SJSA1 (cell line): Measurements from ENCODE around the gene CNTN6. TPM values are rescaled to one million over a fixed set of nuclear protein-coding genes. Genes with fewer than 3 reads are reported as not detected.

Experiments
- DNase-seq, 2 experiments: peaks; one replicate each; pipeline ENCODE4 v3.0.0-alpha.2; 2015 to 2020; ENCODE audit warnings: low spot score in 2 of 2, low read depth in 1 of 2
- H3K27ac ChIP-seq: fragments of 250-450 bp; sonication (Bioruptor Pico); 2 replicates; pipeline ENCODE4 v1.5.1; 2020; ENCODE audit warnings: mild to moderate bottlenecking, moderate library complexity
- H3K27me3 ChIP-seq: fragments of 250-450 bp; sonication (Bioruptor Pico); replicated peaks from 2 replicates; pipeline ENCODE4 v1.5.1; 2020; ENCODE audit warnings: mild to moderate bottlenecking, moderate library complexity
- H3K36me3 ChIP-seq: fragments of 250-450 bp; sonication (Bioruptor Pico); 2 replicates; pipeline ENCODE4 v1.5.1; 2020; ENCODE audit warnings: mild to moderate bottlenecking
- H3K4me1 ChIP-seq: fragments of 250-450 bp; sonication (Bioruptor Pico); replicated peaks from 2 replicates; pipeline ENCODE4 v1.6.1; 2021; ENCODE audit warnings: mild to moderate bottlenecking
- H3K4me3 ChIP-seq: fragments of 250-450 bp; sonication (Bioruptor Pico); 2 replicates; pipeline ENCODE4 v1.5.1; 2020; ENCODE audit warnings: mild to moderate bottlenecking
- H3K9me3 ChIP-seq: fragments of 250-450 bp; sonication (Bioruptor Pico); replicated peaks from 2 replicates; pipeline ENCODE4 v1.5.1; 2020; ENCODE audit warnings: mild to moderate bottlenecking
- total RNA-seq: library from RNA; depleted of rRNA; stranded (reverse); fragments of >200 nt; shearing (Covaris generic); gene quantifications from 2 replicates; pipeline ENCODE4 v1.2.3, GENCODE V29; 2014

Gene CNTN6
- total RNA-seq, 1 experiment from 2014 or later: not detected

GRCh38 chr3:1117843-1118473 lies 25.1 kb downstream of the CNTN6 start:
- Histone ChIP-seq H3K4me1 (no peaks in the 10 kb centered on the region), H3K27ac (no peak overlapping the region), H3K4me3 (no peak overlapping the region), H3K36me3 (no peaks in the 10 kb centered on the region), H3K27me3 (no peaks in the 10 kb centered on the region), H3K9me3 (no peaks in the 10 kb centered on the region)
- DNase-seq: no peak

DNA sequence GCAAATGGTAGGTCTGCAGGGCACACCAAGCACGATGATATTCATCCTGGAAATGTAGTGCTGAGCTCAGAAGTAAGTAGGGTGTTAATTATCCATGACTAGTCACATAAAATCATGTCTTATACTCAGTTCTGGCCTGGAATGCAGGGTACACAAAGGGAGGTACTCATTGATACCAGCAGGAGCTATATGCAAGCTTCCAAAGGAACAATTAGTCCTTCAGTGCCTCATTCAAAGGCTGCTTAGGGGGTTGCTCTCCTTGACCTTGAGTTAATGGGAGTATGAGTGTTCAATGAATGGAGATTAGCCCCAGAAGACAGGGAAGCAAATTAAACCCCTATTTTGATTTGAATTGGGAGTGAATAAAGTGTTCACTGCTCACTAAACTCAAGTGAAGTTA lies 38.3 kb downstream of the CNTN6 start:
- Histone ChIP-seq H3K4me3 (no peak overlapping the region), H3K36me3 (no peaks in the 10 kb centered on the region), H3K9me3 (0 out of 2 replicates have a peak, but pooled peaks cover 3% of the 10 kb centered on the region), H3K27me3 (no peaks in the 10 kb centered on the region), H3K4me1 (no peaks in the 10 kb centered on the region), H3K27ac (no peak overlapping the region)
- no peak for DNase-seq

GRCh38 chr3:1135194-1135593 lies 42.4 kb downstream of the CNTN6 start:
- H3K4me1 ChIP-seq: no peaks in the 10 kb centered on the region
- H3K4me3 ChIP-seq: no peak overlapping the region
- H3K27ac ChIP-seq: no peak overlapping the region
- no peaks in the 10 kb centered on the region for H3K27me3 ChIP-seq
- no peak for DNase-seq
- no peaks in the 10 kb centered on the region for H3K36me3 ChIP-seq
- no peaks in the 10 kb centered on the region for H3K9me3 ChIP-seq

- Histone ChIP-seq H3K4me1 (no peaks in the 10 kb centered on the region), H3K9me3 (no peaks in the 10 kb centered on the region), H3K36me3 (no peaks in the 10 kb centered on the region), H3K4me3 (no peak overlapping the region), H3K27ac (no peak overlapping the region), H3K27me3 (no peaks in the 10 kb centered on the region)
- DNase-seq: no peak
Observed at GRCh38 chr3:1138036-1138435, 45.2 kb downstream of the CNTN6 start.

DNA sequence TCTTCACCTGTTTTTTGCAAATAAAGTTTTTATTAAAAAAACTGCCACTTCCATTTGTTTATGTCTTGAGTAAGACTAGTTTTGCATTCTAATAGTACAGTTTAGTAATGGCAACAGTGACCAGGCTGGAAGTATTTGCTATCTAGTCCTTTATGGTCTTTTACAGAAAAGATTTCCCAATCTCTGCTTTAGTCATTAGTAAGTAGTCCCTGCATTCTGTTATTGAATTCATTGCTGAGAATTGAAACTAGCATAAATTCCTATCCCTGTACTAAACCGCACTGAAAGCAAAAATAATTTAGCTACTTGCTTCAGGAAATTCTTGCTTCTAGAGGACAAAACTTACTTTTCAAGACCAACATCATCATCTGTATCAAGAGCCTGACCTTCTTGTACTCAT lies 46.2 kb downstream of the CNTN6 start:
- DNase-seq: no peak
- no peaks in the 10 kb centered on the region for H3K9me3 ChIP-seq
- H3K4me3 ChIP-seq: no peak overlapping the region
- no peaks in the 10 kb centered on the region for H3K4me1 ChIP-seq
- H3K27ac ChIP-seq: no peak overlapping the region
- no peaks in the 10 kb centered on the region for H3K36me3 ChIP-seq
- H3K27me3 ChIP-seq: no peaks in the 10 kb centered on the region

GRCh38 chr3:1147326-1147725 lies 54.5 kb downstream of the CNTN6 start:
- Histone ChIP-seq H3K27me3 (no peaks in the 10 kb centered on the region), H3K4me1 (no peaks in the 10 kb centered on the region), H3K4me3 (no peak overlapping the region), H3K27ac (no peak overlapping the region), H3K36me3 (no peaks in the 10 kb centered on the region), H3K9me3 (no peaks in the 10 kb centered on the region)
- no peak for DNase-seq

- no peaks in the 10 kb centered on the region for H3K9me3 ChIP-seq
- DNase-seq: no peak
- no peaks in the 10 kb centered on the region for H3K36me3 ChIP-seq
- H3K27ac ChIP-seq: no peak overlapping the region
- H3K4me3 ChIP-seq: no peak overlapping the region
- no peaks in the 10 kb centered on the region for H3K27me3 ChIP-seq
- no peaks in the 10 kb centered on the region for H3K4me1 ChIP-seq
Observed at GRCh38 chr3:1147819-1148218, 55.0 kb downstream of the CNTN6 start.

- no peak for DNase-seq
- Histone ChIP-seq H3K4me3 (no peak overlapping the region), H3K9me3 (peaks cover 2% of the 10 kb centered on the region; the same call in 1 of the 2 replicates)
Observed at GRCh38 chr3:1164101-1164500, 71.3 kb downstream of the CNTN6 start.

DNA sequence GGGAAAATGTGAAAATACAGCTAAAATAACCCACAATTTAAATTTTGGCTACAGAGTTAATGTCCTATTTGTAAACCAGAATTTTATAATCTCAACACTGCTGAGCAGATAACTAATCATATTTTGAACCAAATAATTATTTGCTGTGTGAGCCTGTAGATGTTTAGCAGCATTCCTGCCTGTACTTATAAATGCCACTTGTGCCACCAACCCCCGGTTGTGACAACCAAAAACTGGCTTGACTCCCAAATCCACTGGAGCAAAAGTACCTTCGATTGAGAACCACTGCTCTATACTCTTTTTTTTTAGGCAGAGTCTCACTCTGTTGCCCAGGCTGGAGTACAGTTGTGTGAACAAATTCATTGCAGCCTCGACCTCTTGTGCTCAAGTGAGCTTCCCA lies 78.5 kb downstream of the CNTN6 start:
- DNase-seq: no peak

More at GRCh38 chr3:1164101-1164500, 71.3 kb downstream of the CNTN6 start:
- Histone ChIP-seq H3K4me1 (no peaks in the 10 kb centered on the region), H3K27ac (no peak overlapping the region), H3K27me3 (no peaks in the 10 kb centered on the region), H3K36me3 (no peaks in the 10 kb centered on the region)

DNA sequence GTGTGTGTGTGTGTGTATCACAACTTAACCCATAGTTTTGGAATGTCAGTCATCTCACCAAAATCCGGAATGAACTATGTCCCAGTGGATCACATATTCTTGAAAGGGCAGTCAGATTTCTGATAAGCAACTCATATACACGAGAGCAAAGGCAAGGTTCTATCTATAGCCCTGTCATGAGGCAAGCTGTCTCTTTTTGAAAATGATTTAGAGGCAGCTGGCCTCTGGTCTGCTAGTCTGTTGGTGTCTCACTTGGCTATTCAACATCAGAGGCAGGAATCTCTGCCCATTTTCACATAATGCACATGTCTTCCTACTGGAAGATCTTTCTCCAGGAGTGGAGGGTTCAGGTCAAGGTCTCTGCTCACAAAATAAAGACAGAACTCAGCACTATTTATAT lies 79.8 kb downstream of the CNTN6 start:
- no peak for DNase-seq
- Histone ChIP-seq H3K36me3 (no peaks in the 10 kb centered on the region), H3K4me1 (no peaks in the 10 kb centered on the region), H3K27me3 (no peaks in the 10 kb centered on the region), H3K4me3 (no peak overlapping the region), H3K9me3 (no peaks in the 10 kb centered on the region; the same call in 1 of the 2 replicates), H3K27ac (no peak overlapping the region)

More for the DNA sequence above, 78.5 kb downstream of the CNTN6 start:
- no peaks in the 10 kb centered on the region for H3K27me3 ChIP-seq
- H3K4me1 ChIP-seq: no peaks in the 10 kb centered on the region
- no peak overlapping the region for H3K4me3 ChIP-seq
- H3K27ac ChIP-seq: no peak overlapping the region
- H3K36me3 ChIP-seq: no peaks in the 10 kb centered on the region
- H3K9me3 ChIP-seq: no peaks in the 10 kb centered on the region; the same call in 1 of the 2 replicates

- Histone ChIP-seq H3K36me3 (no peaks in the 10 kb centered on the region), H3K4me3 (no peak overlapping the region), H3K9me3 (no peaks in the 10 kb centered on the region), H3K27ac (no peak overlapping the region), H3K4me1 (no peaks in the 10 kb centered on the region), H3K27me3 (no peaks in the 10 kb centered on the region)
- DNase-seq: no peak
Observed at GRCh38 chr3:1179146-1179545, 86.3 kb downstream of the CNTN6 start.

GRCh38 chr3:1183320-1184048 lies 90.7 kb downstream of the CNTN6 start:
- H3K27me3 ChIP-seq: no peaks in the 10 kb centered on the region
- no peak overlapping the region for H3K27ac ChIP-seq
- no peaks in the 10 kb centered on the region for H3K9me3 ChIP-seq
- no peak overlapping the region for H3K4me3 ChIP-seq
- no peak for DNase-seq
- H3K4me1 ChIP-seq: no peaks in the 10 kb centered on the region
- no peaks in the 10 kb centered on the region for H3K36me3 ChIP-seq

- DNase-seq: no peak
- Histone ChIP-seq H3K36me3 (no peaks in the 10 kb centered on the region), H3K27ac (no peak overlapping the region), H3K4me3 (no peak overlapping the region), H3K9me3 (no peaks in the 10 kb centered on the region), H3K4me1 (no peaks in the 10 kb centered on the region), H3K27me3 (no peaks in the 10 kb centered on the region)
Observed at GRCh38 chr3:1190569-1190968, 97.7 kb downstream of the CNTN6 start.

- Histone ChIP-seq H3K27me3 (no peaks in the 10 kb centered on the region), H3K27ac (no peak overlapping the region), H3K9me3 (no peaks in the 10 kb centered on the region), H3K36me3 (no peaks in the 10 kb centered on the region), H3K4me3 (no peak overlapping the region), H3K4me1 (no peaks in the 10 kb centered on the region)
- no peak for DNase-seq
Observed at GRCh38 chr3:1191026-1191425, 98.2 kb downstream of the CNTN6 start.
